RWPE2 (cell line): Measurements from ENCODE around the gene PRKCH.

Experiments
- ATAC-seq: fragments of 200-7000 bp; cut with Tn5 transposase; 3 replicates; pipeline ENCODE4 v1.9.1; 2021; ENCODE audit warnings: low read depth
- DNase-seq: peaks from one replicate; pipeline ENCODE4 v3.0.0-alpha.2; 2020; ENCODE audit warnings: low spot score
- H3K27ac ChIP-seq: fragments of 450-650 bp; 2 replicates; pipeline ENCODE4 v1.5.1; 2017; ENCODE audit warnings: mild to moderate bottlenecking; ENCODE audit not compliant: poor library complexity, severe bottlenecking
- H3K27me3 ChIP-seq: fragments of 250-450 bp; sonication (Bioruptor Pico); 2 replicates; pipeline ENCODE4 v1.5.1; 2021; ENCODE audit warnings: mild to moderate bottlenecking, moderate library complexity; ENCODE audit not compliant: insufficient read depth, poor library complexity, severe bottlenecking
- H3K36me3 ChIP-seq: fragments of 250-450 bp; sonication (Bioruptor Pico); 2 replicates; pipeline ENCODE4 v1.5.1; 2020; ENCODE audit warnings: low read depth, mild to moderate bottlenecking, moderate library complexity
- H3K4me1 ChIP-seq: fragments of 250-450 bp; sonication (Bioruptor Pico); 2 replicates; pipeline ENCODE4 v1.5.1; 2021; ENCODE audit warnings: mild to moderate bottlenecking, moderate library complexity; ENCODE audit not compliant: insufficient read depth, poor library complexity, severe bottlenecking
- H3K4me3 ChIP-seq: fragments of 250-450 bp; sonication (Bioruptor Pico); 2 replicates; pipeline ENCODE4 v1.5.1; 2021; ENCODE audit warnings: mild to moderate bottlenecking, moderate library complexity; ENCODE audit not compliant: severe bottlenecking
- H3K9me3 ChIP-seq: fragments of 250-450 bp; sonication (Bioruptor Pico); 2 replicates; pipeline ENCODE4 v1.5.1; 2021; ENCODE audit warnings: mild to moderate bottlenecking, moderate library complexity; ENCODE audit not compliant: severe bottlenecking
- CTCF ChIP-seq: fragments of 450-650 bp; IDR thresholded peaks from one replicate; pipeline ENCODE4 v1.5.1; 2017; ENCODE audit warnings: mild to moderate bottlenecking, moderate library complexity; ENCODE audit not compliant: poor library complexity, severe bottlenecking

PRKCH gene

GRCh38 chr14:61394542-61394941, 73.2 kb downstream of the PRKCH start:
- peaks cover 7% of the 10 kb centered on the region for H3K4me1 ChIP-seq
- H3K27ac ChIP-seq: no peak overlapping the region
- H3K36me3 ChIP-seq: peaks cover 5% of the 10 kb centered on the region; the same call in 1 of the 2 replicates
- H3K27me3 ChIP-seq: no peaks in the 10 kb centered on the region
- TF ChIP-seq CTCF: no peak
- no peak for DNase-seq
- no peaks in the 10 kb centered on the region for H3K9me3 ChIP-seq
- ATAC-seq: no peak
- no peak overlapping the region for H3K4me3 ChIP-seq

- Histone ChIP-seq H3K27ac (no peak overlapping the region), H3K4me3 (no peak overlapping the region), H3K4me1 (peaks cover 9% of the 10 kb centered on the region), H3K27me3 (no peaks in the 10 kb centered on the region), H3K36me3 (peaks cover 5% of the 10 kb centered on the region; the same call in 1 of the 2 replicates), H3K9me3 (no peaks in the 10 kb centered on the region)
- TF ChIP-seq CTCF: no peak
- DNase-seq (no peak), ATAC-seq (no peak)
Measured at GRCh38 chr14:61395115-61395725, 73.8 kb downstream of the PRKCH start.

DNA sequence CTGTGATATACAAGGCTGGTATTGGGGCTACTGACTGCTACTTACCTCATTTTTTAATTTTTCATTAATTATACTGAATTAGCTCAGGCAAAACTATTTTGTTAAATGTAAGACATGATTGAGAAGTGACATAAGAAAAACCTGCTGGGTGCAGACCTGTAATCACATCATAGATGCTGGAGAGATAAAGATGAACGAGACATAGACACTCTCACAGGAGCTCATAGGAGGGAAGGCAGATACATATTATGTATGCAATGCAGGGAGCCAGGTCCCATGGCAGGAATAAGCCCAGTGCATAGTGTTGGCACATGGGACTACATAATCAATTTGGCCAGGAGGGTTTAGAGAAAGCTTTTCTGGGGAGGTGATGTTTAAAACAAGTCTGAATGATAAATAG, 74.9 kb downstream of the PRKCH start:
- Histone ChIP-seq H3K27ac (no peak overlapping the region), H3K36me3 (peaks cover 5% of the 10 kb centered on the region; the same call in 1 of the 2 replicates), H3K4me3 (no peak overlapping the region), H3K27me3 (no peaks in the 10 kb centered on the region), H3K9me3 (no peaks in the 10 kb centered on the region), H3K4me1 (peaks cover 9% of the 10 kb centered on the region)
- DNase-seq (no peak), ATAC-seq (no peak)
- TF ChIP-seq CTCF: no peak

- TF ChIP-seq CTCF: no peak
- H3K27me3 ChIP-seq: no peaks in the 10 kb centered on the region
- DNase-seq (no peak), ATAC-seq (no peak)
- peaks cover 9% of the 10 kb centered on the region for H3K4me1 ChIP-seq
- no peak overlapping the region for H3K4me3 ChIP-seq
- H3K9me3 ChIP-seq: no peaks in the 10 kb centered on the region
- H3K36me3 ChIP-seq: peaks cover 5% of the 10 kb centered on the region; the same call in 1 of the 2 replicates
- no peak overlapping the region for H3K27ac ChIP-seq
Measured at GRCh38 chr14:61396694-61397093, 75.3 kb downstream of the PRKCH start.

GRCh38 chr14:61397615-61398014, 76.2 kb downstream of the PRKCH start:
- TF ChIP-seq CTCF: no peak
- Histone ChIP-seq H3K27ac (no peak overlapping the region), H3K4me3 (no peak overlapping the region), H3K4me1 (peaks cover 9% of the 10 kb centered on the region), H3K36me3 (no peaks in the 10 kb centered on the region), H3K27me3 (no peaks in the 10 kb centered on the region), H3K9me3 (no peaks in the 10 kb centered on the region)
- ATAC-seq (no peak), DNase-seq (no peak)
